Pancreas (tissue), 10 donors: ENCODE results near the gene TMEM208. TPM values are rescaled to one million over a fixed set of nuclear protein-coding genes. Genes with fewer than 3 reads are reported as not detected.

Experiments used
- ATAC-seq, 4 donors: fragments of 200-7000 bp; cut with Tn5 transposase; one replicate each; pipeline versions ENCODE4 v1.8.0 to v1.9.1; 2020; ENCODE audit warnings: mild to moderate bottlenecking in 4 of 4, moderate library complexity in 4 of 4
- DNase-seq, 6 donors: peaks; one replicate each; pipeline ENCODE4 v3.0.0-alpha.2; 2020
- FAIRE-seq: peaks from 2 replicates; lab custom pipeline; 2012; peaks lifted over from hg19 to GRCh38; lab: Jason Lieb, UNC
- H3K27ac ChIP-seq, 4 donors: fragments of 200-600 bp; sonication (generic); 1 replicate in 3 of 4; 2 replicates in 1 of 4; pipeline versions ENCODE4 v1.5.0 to v1.8.0; 2020
- H3K27me3 ChIP-seq, 4 donors: fragments of 200-600 bp; one replicate each; pipeline ENCODE4 v1.8.0; 2021
- H3K36me3 ChIP-seq, 3 donors: fragments of 200-600 bp; sonication (generic) in 1 of 3; one replicate each; pipeline versions ENCODE4 v1.5.0 to v1.8.0; 2020 to 2021
- H3K4me1 ChIP-seq, 3 donors: fragments of 200-600 bp; one replicate each; pipeline ENCODE4 v1.8.0; 2021
- H3K4me3 ChIP-seq, 4 donors: fragments of 200-600 bp; sonication (generic) in 2 of 4; one replicate each; pipeline versions ENCODE4 v1.5.0 to v1.8.0; 2020 to 2021
- H3K9me3 ChIP-seq, 4 donors: fragments of 200-600 bp; one replicate each; pipeline ENCODE4 v1.8.0; 2021
- CTCF ChIP-seq, 4 donors: fragments of 200-600 bp; sonication (generic) in 3 of 4; IDR thresholded peaks; one replicate each; pipeline versions ENCODE4 v1.5.0 to v1.8.0; 2021; ENCODE audit warnings: antibody characterized with exemption in 4 of 4
- WGBS, 2 donors: extraction: QIAGEN DNeasy Blood & Tissue Kit; methylation state at CpG; one replicate each; pipeline ENCODE4 v1.1.7; 2013; 5-methylcytosine and 5-hydroxymethylcytosine counted together
- intact Hi-C, 3 donors: fragments of 100-400 bp; cut with DNase I; formaldehyde crosslinking; loops; one replicate each; pipeline versions ENCODE4 v1.11.1 to v1.14.2; 2022
- polyA plus RNA-seq, 2 donors: library from polyadenylated mRNA; stranded (reverse); fragments of 200-250 nt; gene quantifications; one replicate each; pipeline ENCODE4 v1.2.3, GENCODE V29; 2013
- total RNA-seq, 6 donors: library from RNA; stranded (reverse); fragmentation: NEBNext Ultra II Directional in 4 of 6; extraction: Animal tissue kit (Norgen Biotek cat#: 25700) in 4 of 6; gene quantifications; one replicate each; pipeline versions ENCODE4 v1.2.1 to v1.2.4, GENCODE V29; 2021 to 2023
- donor health status: healthy with polysubstance abuse.
- donor health status: DM: no; HTN: no; CAD: no; lungs with moderate emphysema.
- donor health status: DM: no; HTN: no; CAD: no.
- donor health status: control.
- donor health status: control.
- donor health status: Bipolar disorder and iron deficiency.
- donor health status: DM: yes; HTN: yes; CAD: no.
- donor health status: DM: no; HTN: no; CAD: no.
- donor health status: DM: no; HTN: no; CAD: no.
- donor health status: DM: yes; HTN: yes; CAD: no.

Gene TMEM208
- total and polyA plus RNA-seq, 8 donors, result 19.2 to 96.6 (median 26.6) TPM

- Histone ChIP-seq H3K4me1 (no peaks in the 10 kb centered on the region), H3K36me3 (no peaks in the 10 kb centered on the region), H3K27me3 (no peaks in the 10 kb centered on the region), H3K9me3 (no peaks in the 10 kb centered on the region), H3K27ac (no peak overlapping the region), H3K4me3 (no peak overlapping the region)
- no peak for FAIRE-seq
- WGBS, 2 donors, result 79 to 85% methylated on average over 5 of the region's 5 CpGs
- no peak for TF ChIP-seq CTCF (IDR thresholded peaks at IDR 0.05)
- intact Hi-C loops, result no loop called here
- no peak for ATAC-seq
- DNase-seq, result peak in 1 of 6 donors; percentile 2
Observed at GRCh38 chr16:67264866-67265265, 37.9 kb downstream of the TMEM208 start.

GRCh38 chr16:67265834-67266233 lies 38.9 kb downstream of the TMEM208 start:
- no peaks in the 10 kb centered on the region for H3K36me3 ChIP-seq
- H3K27me3 ChIP-seq, result no peaks in the 10 kb centered on the region
- no peak overlapping the region for H3K4me3 ChIP-seq
- WGBS, 2 donors, result 57 to 68% methylated on average over 8 of the region's 8 CpGs
- no peaks in the 10 kb centered on the region for H3K9me3 ChIP-seq
- ATAC-seq, result no peak
- FAIRE-seq, result no peak
- no peaks in the 10 kb centered on the region for H3K4me1 ChIP-seq
- DNase-seq, result peak in 1 of 6 donors; percentile 0
- no peak overlapping the region for H3K27ac ChIP-seq
- intact Hi-C loops, result no loop called here
- no peak for TF ChIP-seq CTCF (IDR thresholded peaks at IDR 0.05)

GRCh38 chr16:67268136-67268579 lies 41.2 kb downstream of the TMEM208 start:
- Histone ChIP-seq H3K4me1 (no peaks in the 10 kb centered on the region), H3K4me3 (no peak overlapping the region), H3K27me3 (no peaks in the 10 kb centered on the region), H3K36me3 (no peaks in the 10 kb centered on the region), H3K9me3 (no peaks in the 10 kb centered on the region), H3K27ac (no peak overlapping the region)
- FAIRE-seq (no peak), DNase-seq (peak in 1 of 6 donors; percentile 17), ATAC-seq (peak in 3 of 4 donors; percentile 70 to 76 (median 71))
- intact Hi-C loops, result no loop called here
- 47 to 54% methylated on average over 5 of the region's 5 CpGs for WGBS, 2 donors
- no peak for TF ChIP-seq CTCF (IDR thresholded peaks at IDR 0.05)

- WGBS, 2 donors, result 36 to 47% methylated on average over 5 of the region's 5 CpGs
- intact Hi-C loops, result no loop called here
- no peaks in the 10 kb centered on the region for H3K4me1 ChIP-seq
- no peak overlapping the region for H3K27ac ChIP-seq
- no peaks in the 10 kb centered on the region for H3K36me3 ChIP-seq
- ATAC-seq, result peak in 1 of 4 donors; percentile 43
- TF ChIP-seq CTCF (IDR thresholded peaks at IDR 0.05), result no peak
- H3K9me3 ChIP-seq, result no peaks in the 10 kb centered on the region
- H3K4me3 ChIP-seq, result no peak overlapping the region
- no peaks in the 10 kb centered on the region for H3K27me3 ChIP-seq
- DNase-seq, result peak in 1 of 6 donors; percentile 3
- no peak for FAIRE-seq
Observed at GRCh38 chr16:67269766-67270165, 42.8 kb downstream of the TMEM208 start.

- intact Hi-C loops, result no loop called here
- no peaks in the 10 kb centered on the region for H3K27me3 ChIP-seq
- no peaks in the 10 kb centered on the region for H3K9me3 ChIP-seq
- no peak overlapping the region for H3K27ac ChIP-seq
- FAIRE-seq (no peak), ATAC-seq (no peak), DNase-seq (peak in 1 of 6 donors; percentile 23)
- no peaks in the 10 kb centered on the region for H3K4me1 ChIP-seq
- no peaks in the 10 kb centered on the region for H3K36me3 ChIP-seq
- no peak for TF ChIP-seq CTCF (IDR thresholded peaks at IDR 0.05)
- H3K4me3 ChIP-seq, result no peak overlapping the region
- WGBS, 2 donors, result 76 to 80% methylated on average over 11 of the region's 11 CpGs
Observed at GRCh38 chr16:67270931-67271338, 44.0 kb downstream of the TMEM208 start.
